Activated CD8-positive, alpha-beta T cell treated with anti-CD3 and anti-CD28 coated beads for 36 hours (primary cell): ENCODE data around the gene MAP3K12. TPM values are rescaled to one million over a fixed set of nuclear protein-coding genes. Genes with fewer than 3 reads are reported as not detected.
"Not testable (repeated sequence)": the region's sequence is repeated elsewhere in the genome, so short reads cannot be mapped to it uniquely, and the experiment has no call there.

Source experiments
- ATAC-seq: fragments of 200-7000 bp; cut with Tn5 transposase; one replicate; pipeline ENCODE4 v1.10.0; 2021; ENCODE audit warnings: mild to moderate bottlenecking, moderate library complexity
- CTCF ChIA-PET: fragments of 350-600 bp; sonication (Branson Sonifier 250); formaldehyde crosslinking; loops from one replicate; lab custom pipeline; 2021; ENCODE audit warnings: antibody characterized with exemption; lab: Charles Lee
- POLR2A ChIA-PET: fragments of 350-600 bp; sonication (Branson Sonifier 250); formaldehyde crosslinking; loops from one replicate; lab custom pipeline; 2021; ENCODE audit warnings: antibody characterized with exemption; lab: Charles Lee
- DNase-seq: peaks from one replicate; pipeline ENCODE4 v3.0.0-alpha.2; 2020
- H3K27ac Mint-ChIP-seq: one replicate; pipeline ENCODE4 v1.8.0; 2021; ENCODE audit warnings: mild to moderate bottlenecking, mixed read lengths
- H3K27me3 Mint-ChIP-seq: one replicate; pipeline ENCODE4 v1.8.0; 2021; ENCODE audit warnings: mixed read lengths
- H3K36me3 Mint-ChIP-seq: one replicate; pipeline ENCODE4 v1.8.0; 2021; ENCODE audit warnings: low read depth, mixed read lengths
- H3K4me1 Mint-ChIP-seq: one replicate; pipeline ENCODE4 v1.8.0; 2021; ENCODE audit warnings: low read depth, mixed read lengths
- H3K4me3 Mint-ChIP-seq: one replicate; pipeline ENCODE4 v1.8.0; 2021; ENCODE audit warnings: mild to moderate bottlenecking, moderate library complexity, mixed read lengths
- H3K9me3 Mint-ChIP-seq: one replicate; pipeline ENCODE4 v1.8.0; 2021; ENCODE audit warnings: mixed read lengths
- CTCF ChIP-seq: fragments of 200-600 bp; IDR thresholded peaks from one replicate; pipeline ENCODE4 v1.8.0; 2022; ENCODE audit warnings: antibody characterized with exemption, mild to moderate bottlenecking
- intact Hi-C: fragments of 100-400 bp; cut with micrococcal nuclease; formaldehyde crosslinking; loops from one replicate; pipeline ENCODE4 v1.10.0; 2022
- total RNA-seq, 2 experiments: library from RNA; stranded (reverse); gene quantifications; one replicate each; pipeline ENCODE4 v1.2.3, GENCODE V29; 2021

The MAP3K12 gene
- total RNA-seq, 2 experiments from 2014 or later = 8.2 to 10.0 TPM

- Mint-ChIP-seq H3K4me3 (no peak overlapping the region), H3K4me1 (peaks cover 19% of the 10 kb centered on the region), H3K36me3 (peaks cover 35% of the 10 kb centered on the region), H3K9me3 (no peaks in the 10 kb centered on the region), H3K27ac (no peak overlapping the region), H3K27me3 (no peaks in the 10 kb centered on the region)
- ATAC-seq (no peak), DNase-seq (no peak)
- ChIA-PET CTCF (interaction anchor here (0.8 to 1.7 kb wide), 3 partner anchors 8 to 31 kb away, joined by 3 to 9 read pairs (median 6); no protein-coding TSS in a partner anchor), POLR2A (interaction anchor here (0.6 to 54.1 kb wide), 4 partner anchors 4 to 270 kb away, joined by 3 to 1494 read pairs (median 748); partner anchors contain the start of genes MAP3K12, NPFF, PCBP2 and TARBP2)
- TF ChIP-seq CTCF = no peak
- intact Hi-C loops = no loop called here
Measured at GRCh38 chr12:53483225-53483978, 15.9 kb downstream of the MAP3K12 start.

- H3K27me3 Mint-ChIP-seq = no peaks in the 10 kb centered on the region
- POLR2A ChIA-PET = interaction anchor here (1.1 to 54.1 kb wide), 6 partner anchors 4 to 158 kb away, joined by 3 to 1494 read pairs (median 4); partner anchors contain the start of genes MAP3K12, NPFF, PCBP2 and PRR13
Measured at GRCh38 chr12:53482626-53483168, 16.6 kb downstream of the MAP3K12 start.

GRCh38 chr12:53481939-53482586 lies 17.2 kb downstream of the MAP3K12 start:
- no peak overlapping the region for H3K4me3 Mint-ChIP-seq
- H3K27me3 Mint-ChIP-seq = no peaks in the 10 kb centered on the region
- intact Hi-C loops = no loop called here
- H3K4me1 Mint-ChIP-seq = peaks cover 16% of the 10 kb centered on the region
- H3K36me3 Mint-ChIP-seq = peaks cover 37% of the 10 kb centered on the region
- TF ChIP-seq CTCF = peak; percentile 28
- peak; percentile 53 for ATAC-seq
- peak; percentile 20 for DNase-seq
- ChIA-PET CTCF (interaction anchor here (0.9 to 1.7 kb wide), 10 partner anchors 8 to 186 kb away, joined by 3 to 13 read pairs (median 4); partner anchors contain the start of genes AAAS, MAP3K12 and TARBP2), POLR2A (interaction anchor here (1.1 to 54.1 kb wide), 6 partner anchors 5 to 157 kb away, joined by 3 to 1494 read pairs (median 4); partner anchors contain the start of genes MAP3K12, NPFF, PCBP2 and PRR13)
- H3K27ac Mint-ChIP-seq = peak overlapping the region; percentile 61
- no peaks in the 10 kb centered on the region for H3K9me3 Mint-ChIP-seq

More at GRCh38 chr12:53482626-53483168, 16.6 kb downstream of the MAP3K12 start:
- Mint-ChIP-seq H3K36me3 (peaks cover 34% of the 10 kb centered on the region), H3K4me3 (no peak overlapping the region), H3K4me1 (peaks cover 19% of the 10 kb centered on the region), H3K27ac (no peak overlapping the region), H3K9me3 (no peaks in the 10 kb centered on the region)
- no peak for ATAC-seq
- CTCF ChIA-PET = interaction anchor here (0.9 to 1.7 kb wide), 6 partner anchors 9 to 162 kb away, joined by 3 to 13 read pairs (median 4); partner anchors contain the start of genes AAAS and MAP3K12
- no peak for DNase-seq
- TF ChIP-seq CTCF = no peak
- intact Hi-C loops = no loop called here

- H3K27ac Mint-ChIP-seq = not testable (repeated sequence)
Measured at GRCh38 chr12:53481458-53481857, 17.8 kb downstream of the MAP3K12 start.

More at GRCh38 chr12:53481458-53481857, 17.8 kb downstream of the MAP3K12 start:
- Mint-ChIP-seq H3K36me3 (peaks cover 41% of the 10 kb centered on the region), H3K4me1 (peaks cover 17% of the 10 kb centered on the region)
- intact Hi-C loops, ATAC-seq, DNase-seq, H3K9me3 Mint-ChIP-seq, H3K27me3 Mint-ChIP-seq, H3K4me3 Mint-ChIP-seq: not testable (repeated sequence)
- ChIA-PET CTCF (interaction anchor here (0.9 to 1.7 kb wide), 10 partner anchors 8 to 185 kb away, joined by 3 to 13 read pairs (median 4); partner anchors contain the start of genes AAAS, MAP3K12 and TARBP2), POLR2A (interaction anchor here (1.1 to 54.1 kb wide), 7 partner anchors 6 to 182 kb away, joined by 3 to 1494 read pairs (median 4); partner anchors contain the start of genes MAP3K12, MYG1, NPFF and PCBP2)
